Psoas muscle (tissue), 8 donors: ENCODE results near the gene ADRB2. TPM values are rescaled to one million over a fixed set of nuclear protein-coding genes. Genes with fewer than 3 reads are reported as not detected.

Experiments used
- ATAC-seq, 4 donors: fragments of 200-7000 bp; cut with Tn5 transposase; one replicate each; pipeline ENCODE4 v1.9.1; 2020; ENCODE audit warnings: moderate library complexity in 3 of 4, mild to moderate bottlenecking in 2 of 4
- DNase-seq, 2 donors: peaks; one replicate each; pipeline ENCODE4 v3.0.0-alpha.2; 2020
- H3K27ac ChIP-seq: fragments of 200-600 bp; one replicate; pipeline ENCODE4 v1.8.0; 2022
- H3K27me3 ChIP-seq, 3 donors: fragments of 200-600 bp in 1 of 3; one replicate each; pipeline versions ENCODE4 v1.6.1 to v1.8.0; 2013 to 2022; ENCODE audit warnings: low read length in 2 of 3, mild to moderate bottlenecking in 2 of 3, moderate library complexity in 1 of 3; ENCODE audit not compliant: insufficient read depth in 3 of 3
- H3K36me3 ChIP-seq, 2 donors: fragments of 200-600 bp in 1 of 2; one replicate each; pipeline versions ENCODE4 v1.6.1 to v1.8.0; 2013 to 2022; ENCODE audit warnings: low read depth in 1 of 2, mild to moderate bottlenecking in 1 of 2, moderate library complexity in 1 of 2; ENCODE audit not compliant: insufficient read depth in 1 of 2
- H3K4me1 ChIP-seq: fragments of 200-600 bp; one replicate; pipeline ENCODE4 v1.8.0; 2022
- H3K4me3 ChIP-seq: fragments of 200-600 bp; one replicate; pipeline ENCODE4 v1.8.0; 2022; ENCODE audit warnings: mild to moderate bottlenecking
- H3K9me3 ChIP-seq: fragments of 200-600 bp; one replicate; pipeline ENCODE4 v1.8.0; 2022
- CTCF ChIP-seq: fragments of 200-600 bp; IDR thresholded peaks from one replicate; pipeline ENCODE4 v1.8.0; 2022; ENCODE audit warnings: antibody characterized with exemption
- whole genome bisulfite sequencing, 3 donors: extraction: QIAGEN DNeasy Blood & Tissue Kit; methylation state at CpG; one replicate each; pipeline versions ENCODE4 v1.1.6 to v1.1.7; 2013; 5-methylcytosine and 5-hydroxymethylcytosine counted together
- intact Hi-C, 2 donors: fragments of 100-400 bp; cut with DNase I; formaldehyde crosslinking; loops; one replicate each; pipeline versions ENCODE4 v1.11.0 to v1.14.2; 2022
- polyA plus RNA-seq, 3 donors: library from polyadenylated mRNA; stranded (reverse); fragments of 200-250 nt; gene quantifications; one replicate each; pipeline ENCODE4 v1.2.3, GENCODE V29; 2013
- total RNA-seq, 4 donors: library from RNA; stranded (reverse); fragmentation: NEBNext Ultra II Directional in 2 of 4; extraction: Animal tissue kit (Norgen Biotek cat#: 25700) in 2 of 4; gene quantifications; one replicate each; pipeline versions ENCODE4 v1.2.1 to v1.2.4, GENCODE V29; 2021 to 2023
- donor health status: healthy with polysubstance abuse.
- donor health status: DM: no; HTN: no; CAD: no; lungs with moderate emphysema.
- donor health status: Bipolar disorder and iron deficiency.
- donor health status: healthy.
- donor health status: DM: yes; HTN: yes; CAD: no.
- donor health status: DM: no; HTN: no; CAD: no.
- donor health status: DM: no; HTN: no; CAD: no.
- donor health status: DM: yes; HTN: yes; CAD: no.

Gene ADRB2
- total and polyA plus RNA-seq, 7 donors = 1.3 to 11.1 (median 5.6) TPM

DNA sequence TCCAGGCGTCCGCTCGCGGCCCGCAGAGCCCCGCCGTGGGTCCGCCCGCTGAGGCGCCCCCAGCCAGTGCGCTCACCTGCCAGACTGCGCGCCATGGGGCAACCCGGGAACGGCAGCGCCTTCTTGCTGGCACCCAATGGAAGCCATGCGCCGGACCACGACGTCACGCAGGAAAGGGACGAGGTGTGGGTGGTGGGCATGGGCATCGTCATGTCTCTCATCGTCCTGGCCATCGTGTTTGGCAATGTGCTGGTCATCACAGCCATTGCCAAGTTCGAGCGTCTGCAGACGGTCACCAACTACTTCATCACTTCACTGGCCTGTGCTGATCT is 294 bp downstream of the ADRB2 start:
- ATAC-seq (peak; percentile 45 to 68 (median 60)), DNase-seq (no peak)
- WGBS, 3 donors = 1 to 4% (median 1%) methylated on average over 28 of the region's 28 CpGs
- intact Hi-C loops = loop anchor here (5.0 to 10.0 kb wide), 6 partner anchors 126 to 286 kb away; no protein-coding TSS in a partner anchor
- no peaks in the 10 kb centered on the region for H3K36me3 ChIP-seq
- H3K4me1 ChIP-seq = peaks cover 35% of the 10 kb centered on the region
- no peaks in the 10 kb centered on the region for H3K27me3 ChIP-seq
- no peaks in the 10 kb centered on the region for H3K9me3 ChIP-seq
- peak overlapping the region; percentile 96 for H3K27ac ChIP-seq
- TF ChIP-seq CTCF = no peak
- peak overlapping the region; percentile 86 for H3K4me3 ChIP-seq

- H3K9me3 ChIP-seq = no peaks in the 10 kb centered on the region
- no peaks in the 10 kb centered on the region for H3K36me3 ChIP-seq
- DNase-seq (no peak), ATAC-seq (no peak)
- TF ChIP-seq CTCF = no peak
- peaks cover 45% of the 10 kb centered on the region for H3K4me1 ChIP-seq
- WGBS, 3 donors = 13 to 29% (median 25%) methylated on average over 7 of the region's 7 CpGs
- intact Hi-C loops = loop anchor here (5.0 to 10.0 kb wide), 6 partner anchors 125 to 285 kb away; no protein-coding TSS in a partner anchor
- H3K4me3 ChIP-seq = peak overlapping the region; percentile 86
- H3K27ac ChIP-seq = peak overlapping the region; percentile 96
- H3K27me3 ChIP-seq = no peaks in the 10 kb centered on the region
Observed at GRCh38 chr5:148827723-148828122, 1.3 kb downstream of the ADRB2 start.

GRCh38 chr5:148828511-148829247 is 2.3 kb downstream of the ADRB2 start:
- peak; percentile 13 for TF ChIP-seq CTCF
- ATAC-seq = peak in 3 of 4 donors; percentile 7 to 21 (median 11)
- no peaks in the 10 kb centered on the region for H3K36me3 ChIP-seq
- peak overlapping the region; percentile 86 for H3K4me3 ChIP-seq
- WGBS, 3 donors = 7 to 14% (median 14%) methylated on average over 6 of the region's 6 CpGs
- no peak for DNase-seq
- peak overlapping the region; percentile 96 for H3K27ac ChIP-seq
- H3K27me3 ChIP-seq = no peaks in the 10 kb centered on the region
- no peaks in the 10 kb centered on the region for H3K9me3 ChIP-seq
- H3K4me1 ChIP-seq = peaks cover 55% of the 10 kb centered on the region
- intact Hi-C loops = loop anchor here (5.0 to 10.0 kb wide), 6 partner anchors 124 to 284 kb away; no protein-coding TSS in a partner anchor

DNA sequence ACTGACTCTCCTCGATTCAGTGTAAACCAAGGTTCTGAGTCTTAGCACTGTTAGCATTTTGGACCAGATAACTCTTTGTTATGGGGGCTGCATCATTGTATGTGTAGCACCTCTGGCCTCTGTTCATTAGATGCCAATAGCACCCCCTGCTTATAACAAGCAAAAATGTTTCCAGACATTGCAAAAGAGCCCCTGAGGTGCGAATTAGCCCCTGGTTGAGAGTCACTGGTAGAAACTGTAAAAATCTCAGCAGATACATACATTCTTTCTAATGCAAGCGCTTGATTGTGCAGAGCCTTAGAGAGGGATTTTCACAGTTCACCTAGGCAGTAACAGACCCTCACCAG is 2.8 kb downstream of the ADRB2 start:
- H3K9me3 ChIP-seq = no peaks in the 10 kb centered on the region
- no peak for TF ChIP-seq CTCF
- DNase-seq (no peak), ATAC-seq (no peak)
- peak overlapping the region; percentile 86 for H3K4me3 ChIP-seq
- H3K27ac ChIP-seq = peak overlapping the region; percentile 96
- peaks cover 60% of the 10 kb centered on the region for H3K4me1 ChIP-seq
- 39 to 58% (median 40%) methylated on average over 3 of the region's 3 CpGs for whole genome bisulfite sequencing, 3 donors
- no peaks in the 10 kb centered on the region for H3K27me3 ChIP-seq
- H3K36me3 ChIP-seq = no peaks in the 10 kb centered on the region
- intact Hi-C loops = loop anchor here (5.0 to 10.0 kb wide), 6 partner anchors 123 to 283 kb away; no protein-coding TSS in a partner anchor
